Right atrium auricular region (tissue), 2 donors: ENCODE results near the gene RGS9. TPM values are rescaled to one million over a fixed set of nuclear protein-coding genes. Genes with fewer than 3 reads are reported as not detected.

Experiments used
- DNase-seq: peaks from one replicate; pipeline ENCODE4 v3.0.0-alpha.2; 2019; ENCODE audit warnings: low spot score
- H3K27ac ChIP-seq, 2 donors: fragments of 200-600 bp; sonication (generic); 1 replicate in 1 of 2; 2 replicates in 1 of 2; pipeline ENCODE4 v1.5.1; 2016 to 2019
- H3K27me3 ChIP-seq, 2 donors: fragments of 200-600 bp; sonication (generic); one replicate each; pipeline versions ENCODE4 v1.5.1 to v1.6.0; 2017 to 2019
- H3K36me3 ChIP-seq: fragments of 200-600 bp; sonication (generic); one replicate; pipeline ENCODE4 v1.5.1; 2016
- H3K4me1 ChIP-seq, 2 donors: fragments of 200-600 bp; sonication (generic); one replicate each; pipeline versions ENCODE4 v1.5.1 to v1.6.0; 2017 to 2019
- H3K4me3 ChIP-seq, 2 donors: fragments of 200-600 bp; sonication (generic); 1 replicate in 1 of 2; 2 replicates in 1 of 2; pipeline ENCODE4 v1.5.1; 2017 to 2019; ENCODE audit warnings: mild to moderate bottlenecking in 1 of 2, moderate library complexity in 1 of 2
- H3K9me3 ChIP-seq, 2 donors: fragments of 200-600 bp; sonication (generic); one replicate each; pipeline ENCODE4 v1.5.1; 2019
- total RNA-seq, 2 donors: library from RNA; depleted of rRNA; stranded (reverse); fragments of >200 nt; gene quantifications; one replicate each; pipeline ENCODE4 v1.1.0, GENCODE V29; 2016
- TF ChIP-seq, protein P1 (sequence below), 2 donors: fragments of 200-600 bp; sonication (generic); IDR thresholded peaks; one replicate each; pipeline ENCODE4 v1.5.1; 2019; ENCODE audit warnings: antibody characterized with exemption in 2 of 2

Gene RGS9
- total RNA-seq, 2 donors from 2014 or later = 2.3 to 6.9 TPM

DNA sequence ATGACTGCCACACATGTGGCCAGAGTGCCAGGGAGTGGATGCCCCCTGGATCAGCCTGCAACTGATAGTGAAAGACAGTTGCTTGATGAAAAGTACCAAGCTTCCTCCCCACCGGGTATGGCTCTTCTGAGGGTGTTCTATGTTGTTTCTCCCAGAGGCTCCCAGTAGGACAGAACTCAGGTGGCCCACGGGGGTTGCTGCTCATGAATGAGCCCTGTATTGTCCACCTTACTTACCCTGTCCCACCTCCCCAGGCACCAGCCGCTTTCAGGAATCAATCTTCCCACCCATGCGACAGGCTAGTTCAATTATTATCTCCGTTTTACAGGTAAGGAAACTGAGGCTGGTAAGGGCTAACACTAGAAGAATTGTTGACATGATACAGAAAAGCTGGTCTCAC is 34.9 kb upstream of the RGS9 start:
- TF ChIP-seq, protein P1, sequence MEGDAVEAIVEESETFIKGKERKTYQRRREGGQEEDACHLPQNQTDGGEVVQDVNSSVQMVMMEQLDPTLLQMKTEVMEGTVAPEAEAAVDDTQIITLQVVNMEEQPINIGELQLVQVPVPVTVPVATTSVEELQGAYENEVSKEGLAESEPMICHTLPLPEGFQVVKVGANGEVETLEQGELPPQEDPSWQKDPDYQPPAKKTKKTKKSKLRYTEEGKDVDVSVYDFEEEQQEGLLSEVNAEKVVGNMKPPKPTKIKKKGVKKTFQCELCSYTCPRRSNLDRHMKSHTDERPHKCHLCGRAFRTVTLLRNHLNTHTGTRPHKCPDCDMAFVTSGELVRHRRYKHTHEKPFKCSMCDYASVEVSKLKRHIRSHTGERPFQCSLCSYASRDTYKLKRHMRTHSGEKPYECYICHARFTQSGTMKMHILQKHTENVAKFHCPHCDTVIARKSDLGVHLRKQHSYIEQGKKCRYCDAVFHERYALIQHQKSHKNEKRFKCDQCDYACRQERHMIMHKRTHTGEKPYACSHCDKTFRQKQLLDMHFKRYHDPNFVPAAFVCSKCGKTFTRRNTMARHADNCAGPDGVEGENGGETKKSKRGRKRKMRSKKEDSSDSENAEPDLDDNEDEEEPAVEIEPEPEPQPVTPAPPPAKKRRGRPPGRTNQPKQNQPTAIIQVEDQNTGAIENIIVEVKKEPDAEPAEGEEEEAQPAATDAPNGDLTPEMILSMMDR (IDR thresholded peaks at IDR 0.05) = no peak
- H3K36me3 ChIP-seq = no peaks in the 10 kb centered on the region
- H3K27me3 ChIP-seq = no peaks in the 10 kb centered on the region
- DNase-seq = no peak
- H3K9me3 ChIP-seq = no peaks in the 10 kb centered on the region
- H3K4me3 ChIP-seq = no peak overlapping the region
- H3K27ac ChIP-seq = no peak overlapping the region
- H3K4me1 ChIP-seq = peaks cover 0 to 29% of the 10 kb centered on the region in 2 donors

DNA sequence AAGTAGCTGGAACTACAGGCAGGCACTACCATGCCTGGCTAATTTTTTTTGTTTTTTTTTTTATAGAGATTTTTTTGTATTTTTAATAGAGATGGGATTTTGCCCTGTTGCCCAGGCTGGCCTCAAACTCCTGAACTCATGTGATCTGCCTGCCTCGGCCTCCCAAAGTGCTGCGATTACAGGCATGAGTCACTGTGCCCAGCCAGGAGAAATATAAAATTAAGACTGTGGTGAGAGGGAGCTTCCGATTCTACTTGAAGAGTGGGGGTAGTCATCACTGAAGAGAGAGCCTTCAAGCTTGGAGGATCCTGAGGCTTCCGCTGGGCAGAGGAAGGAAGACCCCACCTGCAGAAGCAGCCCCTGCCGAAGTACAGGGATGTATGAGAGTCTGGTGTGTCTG is 34.4 kb upstream of the RGS9 start:
- TF ChIP-seq, protein P1 (IDR thresholded peaks at IDR 0.05) = no peak
- H3K9me3 ChIP-seq = no peaks in the 10 kb centered on the region
- H3K36me3 ChIP-seq = no peaks in the 10 kb centered on the region
- no peak overlapping the region for H3K4me3 ChIP-seq
- H3K4me1 ChIP-seq = peaks cover 0 to 29% of the 10 kb centered on the region in 2 donors
- H3K27me3 ChIP-seq = no peaks in the 10 kb centered on the region
- no peak for DNase-seq
- no peak overlapping the region for H3K27ac ChIP-seq

DNA sequence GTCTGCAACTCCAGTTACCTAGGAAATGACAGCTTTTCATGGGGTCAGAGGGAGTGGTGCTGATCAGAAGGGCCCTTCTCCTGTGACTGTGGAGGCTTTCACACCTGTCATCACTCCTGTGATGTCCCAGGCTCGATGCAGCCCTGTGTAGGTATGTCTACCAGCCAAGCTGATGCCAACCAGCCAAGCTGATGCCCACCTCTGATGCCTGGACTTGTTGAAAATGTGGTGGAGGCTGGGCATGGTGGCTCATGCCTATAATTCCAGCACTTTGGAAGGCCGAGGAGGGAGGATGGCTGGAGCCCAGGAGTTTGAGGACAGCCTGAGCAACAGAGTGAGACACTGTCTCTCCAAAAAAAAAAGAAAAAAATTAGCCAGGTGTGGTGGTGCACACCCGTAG is 33.7 kb upstream of the RGS9 start:
- H3K9me3 ChIP-seq = no peaks in the 10 kb centered on the region
- DNase-seq = no peak
- H3K4me1 ChIP-seq = peaks cover 0 to 29% of the 10 kb centered on the region in 2 donors
- H3K27me3 ChIP-seq = no peaks in the 10 kb centered on the region
- H3K36me3 ChIP-seq = no peaks in the 10 kb centered on the region
- no peak overlapping the region for H3K27ac ChIP-seq
- TF ChIP-seq, protein P1 (IDR thresholded peaks at IDR 0.05) = no peak
- no peak overlapping the region for H3K4me3 ChIP-seq

DNA sequence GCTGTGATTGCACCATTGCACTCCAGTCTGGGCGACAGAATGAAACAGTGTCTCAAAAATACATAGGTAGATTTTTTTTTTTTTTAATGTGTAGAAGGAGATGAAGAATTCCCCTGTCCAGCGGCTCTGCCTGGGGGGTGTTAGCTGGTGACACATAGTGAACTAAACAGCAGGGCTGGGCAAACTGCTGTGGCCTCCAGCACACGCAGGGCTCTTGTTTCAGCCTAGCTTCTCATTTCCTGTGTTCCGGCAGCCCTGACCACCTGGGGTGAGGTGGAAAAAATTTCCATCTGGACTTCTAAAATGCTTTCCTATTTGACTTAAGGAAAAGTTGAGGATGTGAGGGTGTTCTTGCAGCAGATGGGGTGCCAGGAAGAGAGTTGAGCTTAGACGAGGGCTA is 33.3 kb upstream of the RGS9 start:
- H3K27me3 ChIP-seq = no peaks in the 10 kb centered on the region
- H3K27ac ChIP-seq = no peak overlapping the region
- no peaks in the 10 kb centered on the region for H3K9me3 ChIP-seq
- DNase-seq = no peak
- peaks cover 0 to 29% of the 10 kb centered on the region in 2 donors for H3K4me1 ChIP-seq
- no peak overlapping the region for H3K4me3 ChIP-seq
- TF ChIP-seq, protein P1 (IDR thresholded peaks at IDR 0.05) = no peak
- H3K36me3 ChIP-seq = no peaks in the 10 kb centered on the region

DNA sequence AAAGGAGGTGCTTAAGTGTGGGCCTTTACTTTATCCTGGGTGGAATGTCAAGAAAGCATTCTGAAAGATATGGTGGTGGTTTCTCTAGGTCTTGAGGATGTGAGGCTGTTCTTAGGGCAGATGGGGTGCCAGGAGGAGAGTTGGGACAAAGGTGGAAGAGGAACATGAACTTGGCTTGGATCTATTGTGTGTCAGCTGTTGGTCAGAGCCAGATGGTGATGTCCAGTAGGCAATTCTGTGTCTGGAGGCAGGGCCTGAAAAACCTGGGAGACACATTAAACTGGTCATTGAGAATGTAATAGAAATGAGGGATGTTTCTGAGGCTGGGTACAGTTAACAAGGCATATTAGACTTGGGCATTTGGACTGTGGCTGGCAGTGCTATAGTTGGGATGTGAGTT is 32.6 kb upstream of the RGS9 start:
- Histone ChIP-seq H3K9me3 (no peaks in the 10 kb centered on the region), H3K4me3 (no peak overlapping the region), H3K27ac (no peak overlapping the region), H3K27me3 (no peaks in the 10 kb centered on the region), H3K4me1 (peaks cover 0 to 29% of the 10 kb centered on the region in 2 donors), H3K36me3 (no peaks in the 10 kb centered on the region)
- TF ChIP-seq, protein P1 (IDR thresholded peaks at IDR 0.05) = no peak
- DNase-seq = no peak

DNA sequence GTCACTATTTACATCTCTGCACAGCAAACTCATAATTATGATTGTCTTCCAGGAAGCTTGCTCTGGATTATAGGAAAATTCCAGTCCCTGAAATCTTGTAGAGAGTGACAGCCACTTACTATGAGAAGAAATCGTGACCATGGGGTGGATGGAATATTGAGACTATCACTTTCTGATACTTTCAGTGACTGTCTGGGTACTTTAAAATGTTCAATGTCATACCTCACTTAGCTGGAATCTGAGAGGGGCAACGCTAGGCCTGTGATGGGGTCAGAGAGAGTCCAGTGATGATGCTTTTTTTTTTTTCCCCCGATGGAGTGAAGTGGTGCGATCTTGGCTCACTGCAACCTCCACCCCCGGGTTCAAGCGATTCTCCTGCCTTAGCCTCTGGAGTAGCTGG is 32.2 kb upstream of the RGS9 start:
- no peaks in the 10 kb centered on the region for H3K9me3 ChIP-seq
- no peaks in the 10 kb centered on the region for H3K27me3 ChIP-seq
- no peaks in the 10 kb centered on the region for H3K36me3 ChIP-seq
- no peak overlapping the region for H3K27ac ChIP-seq
- no peak overlapping the region for H3K4me3 ChIP-seq
- no peak for DNase-seq
- H3K4me1 ChIP-seq = peaks cover 0 to 26% of the 10 kb centered on the region in 2 donors
- TF ChIP-seq, protein P1 (IDR thresholded peaks at IDR 0.05) = no peak
